LoVo (cell line): ENCODE results near the gene CCL26.
A peak's percentile ranks its signal among the peaks of the same experiment; 100 is the strongest.
"Not testable (repeated sequence)": the region's sequence is repeated elsewhere in the genome, so short reads cannot be mapped to it uniquely, and the experiment has no call there.

Experiments used
- DNase-seq: peaks from one replicate; pipeline ENCODE4 v3.0.0-alpha.2; 2016; ENCODE audit warnings: low spot score

The CCL26 gene

DNA sequence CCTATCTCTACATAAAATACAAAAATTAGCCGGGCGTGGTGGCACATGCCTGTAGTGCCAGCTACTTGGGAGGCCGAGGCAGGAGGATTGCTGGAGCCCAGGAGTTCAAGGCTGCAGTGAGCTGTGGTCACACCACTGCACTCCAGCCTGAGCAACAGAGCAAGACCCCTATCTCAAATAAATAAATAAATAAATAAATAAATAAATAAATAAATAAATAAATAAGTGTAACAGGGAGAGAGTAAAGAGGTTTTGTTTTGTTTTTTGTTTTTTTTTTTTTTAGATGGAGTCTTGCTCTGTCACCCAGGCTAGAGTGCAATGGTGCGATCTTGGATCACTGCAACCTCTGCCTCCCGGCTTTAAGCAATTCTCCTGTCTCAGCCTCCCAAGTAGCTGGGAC lies 20.6 kb upstream of the CCL26 start:
- not testable (repeated sequence) for DNase-seq

DNA sequence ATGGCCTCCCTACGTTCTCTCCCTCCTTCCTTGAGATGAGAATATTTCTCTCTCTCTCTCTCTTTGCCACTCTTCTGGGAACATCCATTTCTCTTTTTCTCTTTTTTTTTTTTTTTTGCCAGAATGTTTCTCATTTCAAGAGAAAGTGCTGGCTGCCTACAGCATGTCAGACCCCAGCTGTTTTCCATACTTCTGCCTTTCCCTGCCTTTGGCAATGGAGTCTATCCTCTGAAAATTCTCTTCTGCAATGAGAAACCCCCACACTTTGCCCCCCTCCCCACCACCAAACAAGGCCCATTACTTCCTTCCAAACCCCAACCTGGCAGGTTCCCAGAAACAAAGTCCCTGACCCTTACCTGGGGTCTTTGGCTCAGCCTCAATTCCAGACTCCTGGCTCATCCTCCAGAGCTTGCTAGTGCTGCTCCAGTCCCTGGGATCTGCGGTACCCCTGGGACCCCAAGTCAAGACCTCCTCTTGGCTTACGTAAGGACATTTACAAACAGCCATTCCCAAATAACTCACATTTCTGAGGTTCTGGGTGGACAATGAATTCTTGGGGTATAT lies 17.4 kb upstream of the CCL26 start:
- DNase-seq, result no peak

DNA sequence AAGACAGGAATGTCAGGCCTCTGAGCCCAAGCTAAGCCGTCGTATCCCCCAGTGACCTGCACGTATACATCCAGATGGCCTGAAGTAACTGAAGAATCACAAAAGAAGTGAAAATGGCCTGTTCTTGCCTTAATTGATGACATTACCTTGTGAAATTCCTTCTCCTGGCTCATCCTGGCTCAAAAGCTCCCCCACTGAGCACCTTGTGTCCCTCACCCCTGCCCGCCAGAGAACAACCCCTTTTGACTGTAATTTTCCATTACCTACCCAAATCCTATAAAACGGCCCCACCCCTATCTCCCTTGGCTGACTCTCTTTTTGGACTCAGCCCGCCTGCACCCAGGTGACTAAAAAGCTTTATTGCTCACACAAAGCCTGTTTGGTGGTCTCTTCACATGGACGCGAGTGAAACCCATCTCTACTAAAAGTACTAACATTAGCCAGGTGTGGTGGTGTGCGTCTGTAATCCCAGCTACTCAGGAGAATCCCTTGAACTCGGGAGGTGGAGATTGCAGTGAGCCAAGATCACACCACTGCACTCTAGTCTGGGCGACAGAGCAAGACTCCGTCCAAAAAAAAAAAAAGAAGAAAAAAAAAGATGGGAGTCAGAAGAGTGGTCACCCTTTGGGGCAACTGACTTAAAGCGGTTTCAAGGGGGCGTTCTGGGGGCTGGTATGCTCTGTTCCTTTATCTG lies 16.3 kb upstream of the CCL26 start:
- not testable (repeated sequence) for DNase-seq

DNA sequence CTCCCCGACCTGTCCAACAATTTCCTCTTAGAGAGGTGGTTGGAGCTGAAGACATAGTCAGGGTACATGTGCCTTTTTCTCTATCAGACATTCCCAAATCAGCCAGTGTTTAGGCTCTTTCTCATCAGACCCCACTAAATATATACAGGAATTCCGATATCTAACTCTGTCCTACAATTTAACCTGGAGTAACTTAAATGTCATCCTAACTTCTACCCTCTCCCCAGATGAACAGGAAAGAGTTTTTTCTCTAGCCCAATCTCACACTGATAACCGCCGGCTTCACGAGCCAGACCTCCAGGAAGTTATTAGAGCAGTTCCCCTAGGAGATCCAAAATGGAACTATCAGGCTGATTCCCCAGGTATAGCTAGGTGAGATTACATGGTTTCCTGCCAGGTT lies 11.0 kb upstream of the CCL26 start:
- not testable (repeated sequence) for DNase-seq

DNA sequence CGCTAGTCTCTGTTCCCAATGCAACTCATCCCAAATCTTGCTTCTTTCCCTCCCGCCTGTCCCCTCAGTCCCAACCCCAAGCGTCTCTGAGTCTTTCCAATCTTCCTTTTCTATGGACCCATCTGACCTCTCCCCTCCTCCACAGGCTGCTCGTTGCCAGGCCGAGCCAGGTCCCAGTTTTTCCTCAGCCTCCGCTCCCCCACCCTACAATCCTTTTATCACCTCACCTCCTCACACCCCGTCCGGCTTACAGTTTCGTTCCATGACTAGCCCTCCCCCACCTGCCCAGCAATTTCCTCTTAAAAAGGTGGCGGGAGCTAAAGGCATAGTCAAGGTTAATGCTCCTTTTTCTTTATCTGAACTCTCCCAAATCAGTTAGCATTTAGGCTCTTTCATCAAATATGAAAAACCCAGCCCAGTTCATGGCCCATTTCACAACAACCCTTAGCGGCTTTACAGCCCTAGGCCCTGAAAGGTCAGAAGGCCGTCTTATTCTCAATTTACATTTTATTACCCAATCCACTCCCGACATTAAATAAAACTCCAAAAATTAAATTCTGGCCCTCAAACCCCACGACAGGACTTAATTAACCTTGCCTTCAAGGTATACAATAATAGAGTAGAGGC lies 8.7 kb upstream of the CCL26 start:
- DNase-seq, result not testable (repeated sequence)

DNA sequence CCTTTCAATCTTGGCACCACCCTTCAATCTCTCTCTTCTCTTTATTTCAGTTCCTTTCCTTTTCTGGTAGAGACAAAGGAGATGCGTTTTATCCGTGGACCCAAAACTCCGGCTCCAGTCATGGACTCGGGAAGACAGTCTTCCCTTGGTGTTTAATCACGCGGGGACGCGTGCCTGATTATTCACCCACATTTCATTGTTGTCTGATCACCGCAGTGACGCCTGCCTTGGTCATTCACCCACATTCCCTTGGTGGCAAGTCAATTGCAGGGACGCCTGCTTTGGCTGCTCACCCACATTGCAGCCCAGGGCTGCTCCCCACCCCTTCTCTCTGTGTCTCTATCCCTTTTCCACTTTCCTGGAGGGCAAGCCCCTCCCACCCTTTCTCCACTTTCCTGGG lies 7.5 kb upstream of the CCL26 start:
- DNase-seq, result not testable (repeated sequence)

DNA sequence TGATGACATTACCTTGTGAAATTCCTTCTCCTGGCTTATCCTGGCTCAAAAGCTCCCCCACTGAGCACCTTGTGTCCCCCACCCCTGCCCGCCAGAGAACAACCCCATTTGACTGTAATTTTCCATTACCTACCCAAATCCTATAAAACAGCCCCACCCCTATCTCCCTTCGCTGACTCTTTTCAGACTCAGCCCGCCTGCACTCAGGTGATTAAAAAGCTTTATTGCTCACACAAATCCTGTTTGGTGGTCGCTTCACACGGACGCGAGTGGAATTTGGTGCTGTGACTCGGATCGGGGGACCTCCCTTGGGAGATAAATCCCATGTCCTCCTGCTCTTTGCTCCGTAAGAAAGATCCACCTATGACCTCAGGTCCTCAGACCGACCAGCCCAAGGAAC lies 7.0 kb upstream of the CCL26 start:
- not testable (repeated sequence) for DNase-seq

DNA sequence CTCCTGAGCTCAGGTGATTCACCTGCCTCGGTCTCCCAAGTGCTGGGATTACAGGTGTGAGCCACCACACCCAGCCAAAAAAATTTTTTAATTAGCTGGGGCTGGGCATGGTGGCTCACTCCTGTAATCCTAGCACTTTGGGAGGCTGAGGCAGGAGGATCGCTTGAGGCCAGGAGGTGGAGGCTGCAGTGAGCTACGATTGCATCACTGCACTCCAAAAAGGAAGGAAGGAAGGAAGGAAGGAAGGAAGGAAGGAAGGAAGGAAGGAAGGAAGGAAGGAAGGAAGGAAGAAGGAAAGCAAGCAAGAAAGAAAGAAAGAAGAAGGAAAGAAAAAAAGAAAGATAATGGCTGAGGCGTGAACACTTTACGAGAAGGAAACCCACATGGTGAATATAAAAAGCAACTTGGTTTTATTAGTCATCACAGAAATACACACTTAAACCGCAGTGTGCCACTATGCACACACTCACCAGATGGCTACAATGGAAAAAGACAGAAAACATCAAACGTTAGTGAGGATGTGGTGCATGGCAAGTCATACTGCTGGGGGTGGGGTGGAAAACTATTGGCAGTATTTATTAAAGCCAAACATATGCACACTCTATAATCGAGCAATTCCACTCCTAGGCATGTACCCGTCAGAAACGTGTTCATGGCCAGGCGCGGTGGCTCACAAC lies 4.4 kb upstream of the CCL26 start:
- peak; percentile 53 for DNase-seq

DNA sequence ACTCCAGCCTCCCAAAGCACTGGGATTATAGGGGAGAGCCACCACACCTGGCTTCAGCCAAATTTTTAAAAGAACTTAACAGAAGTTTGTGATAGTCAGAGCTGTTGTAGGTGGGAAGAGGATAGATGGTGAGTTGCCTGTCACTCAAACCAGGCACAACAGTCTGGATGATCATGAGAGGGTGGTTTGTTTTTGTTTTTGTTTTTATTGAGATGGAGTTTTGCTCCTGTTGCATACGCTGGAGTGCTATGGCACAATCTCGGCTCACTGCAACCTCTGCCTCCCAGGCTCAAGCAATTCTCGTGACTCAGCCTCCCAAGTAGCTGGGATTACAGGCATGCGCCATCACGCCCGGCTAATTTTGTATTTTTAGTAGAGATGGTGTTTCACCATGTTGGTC lies 1.9 kb upstream of the CCL26 start:
- not testable (repeated sequence) for DNase-seq

DNA sequence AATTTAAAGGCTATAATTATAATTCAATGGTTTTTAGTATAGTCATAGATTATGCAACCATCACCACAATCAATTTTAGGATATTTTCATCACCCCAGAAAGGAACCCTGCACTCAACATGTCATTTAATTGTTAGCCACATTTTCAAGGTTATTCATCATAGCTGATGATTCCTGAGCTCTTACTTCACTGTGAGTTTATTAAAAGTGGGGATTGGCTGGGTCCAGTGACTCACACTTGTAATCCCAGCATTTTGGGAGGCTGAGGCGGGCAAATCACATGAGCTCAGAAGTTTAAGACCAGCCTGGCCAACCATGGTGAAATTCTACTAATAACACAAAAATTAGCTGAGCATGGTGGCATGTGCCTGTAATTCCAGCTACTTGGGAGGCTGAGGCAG lies 787 bp downstream of the CCL26 start:
- DNase-seq, result no peak

DNA sequence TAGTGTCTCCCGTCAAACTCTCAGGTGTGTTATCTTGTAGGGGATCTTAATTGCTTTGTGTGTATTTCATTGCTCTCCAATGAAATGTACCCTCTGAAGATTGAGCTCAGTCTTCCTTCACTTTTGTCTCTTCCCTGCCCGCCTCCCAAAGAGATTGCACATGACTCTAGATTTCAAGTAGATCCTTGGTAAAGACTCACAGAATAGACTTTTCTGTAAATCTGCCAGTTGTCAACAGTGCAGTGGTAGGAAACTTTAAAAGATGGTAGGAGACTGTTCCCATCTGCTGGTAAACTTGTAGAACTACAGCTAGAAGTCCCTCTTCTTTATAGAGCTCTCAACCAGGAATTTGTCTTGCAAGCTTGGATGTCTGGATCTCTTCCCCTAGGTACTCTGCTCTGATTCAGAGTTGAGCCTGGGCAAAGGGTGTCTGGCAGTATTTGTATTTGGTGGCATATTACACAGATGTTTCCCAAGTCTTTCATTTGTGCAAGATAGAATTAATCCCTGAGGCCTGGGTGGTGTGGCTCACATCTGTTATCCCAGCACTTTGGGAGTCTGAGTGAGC lies 9.6 kb downstream of the CCL26 start:
- peak; percentile 82 for DNase-seq

DNA sequence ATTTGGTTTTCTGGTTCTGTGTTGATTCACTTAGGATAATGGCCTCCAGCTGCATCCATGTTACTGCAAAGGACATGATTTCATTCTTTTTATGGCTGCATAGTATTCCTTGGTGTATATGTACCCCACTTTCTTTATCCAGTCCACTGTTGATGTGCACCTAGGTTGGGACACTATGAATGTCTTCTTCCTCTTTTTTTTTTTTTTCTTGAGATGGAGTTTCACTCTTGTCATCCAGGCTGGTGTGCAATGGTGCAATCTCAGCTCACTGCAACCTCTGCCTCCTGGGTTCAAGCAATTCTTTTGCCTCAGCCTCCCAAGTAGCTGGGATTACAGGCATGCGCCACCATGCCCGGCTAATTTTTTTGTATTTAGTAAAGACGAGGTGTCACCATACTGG lies 10.2 kb downstream of the CCL26 start:
- DNase-seq, result not testable (repeated sequence)

DNA sequence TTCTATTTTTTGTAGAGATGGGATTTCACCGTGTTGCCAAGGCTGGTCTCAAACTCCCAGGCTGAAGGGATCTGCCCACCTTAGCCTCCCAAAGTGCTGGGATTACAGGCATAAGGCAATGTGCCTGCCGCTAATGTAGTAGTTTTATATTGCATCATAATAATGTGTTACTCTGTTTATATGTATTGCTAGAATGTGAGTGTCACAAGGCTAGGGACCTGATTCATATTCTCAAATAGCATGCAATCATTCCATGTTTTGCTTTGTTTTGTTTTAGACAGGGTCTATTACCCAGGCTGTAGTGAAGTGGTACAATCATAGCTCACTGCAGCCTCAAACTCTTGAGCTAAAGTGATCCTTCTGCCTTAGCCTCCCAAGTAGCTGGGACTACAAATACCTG lies 13.5 kb downstream of the CCL26 start:
- no peak for DNase-seq

DNA sequence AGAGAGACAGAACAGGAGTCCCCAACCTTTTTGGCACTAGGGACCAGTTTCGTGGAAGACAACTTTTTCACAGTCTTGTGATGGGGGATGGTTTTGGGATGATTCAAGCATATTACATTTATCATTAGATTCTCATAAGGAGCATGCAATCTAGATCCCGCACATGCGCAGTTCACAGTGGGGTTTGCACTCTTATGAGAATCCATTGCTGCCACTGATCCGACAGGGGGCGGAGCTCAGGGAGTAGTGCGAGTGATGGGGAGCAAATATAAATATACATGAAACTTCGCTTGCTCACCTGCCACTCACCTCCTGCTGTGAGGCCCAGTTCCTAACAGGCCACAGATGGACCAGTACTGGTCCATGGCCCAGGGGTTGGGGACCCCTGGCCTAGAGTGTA lies 14.2 kb downstream of the CCL26 start:
- no peak for DNase-seq

DNA sequence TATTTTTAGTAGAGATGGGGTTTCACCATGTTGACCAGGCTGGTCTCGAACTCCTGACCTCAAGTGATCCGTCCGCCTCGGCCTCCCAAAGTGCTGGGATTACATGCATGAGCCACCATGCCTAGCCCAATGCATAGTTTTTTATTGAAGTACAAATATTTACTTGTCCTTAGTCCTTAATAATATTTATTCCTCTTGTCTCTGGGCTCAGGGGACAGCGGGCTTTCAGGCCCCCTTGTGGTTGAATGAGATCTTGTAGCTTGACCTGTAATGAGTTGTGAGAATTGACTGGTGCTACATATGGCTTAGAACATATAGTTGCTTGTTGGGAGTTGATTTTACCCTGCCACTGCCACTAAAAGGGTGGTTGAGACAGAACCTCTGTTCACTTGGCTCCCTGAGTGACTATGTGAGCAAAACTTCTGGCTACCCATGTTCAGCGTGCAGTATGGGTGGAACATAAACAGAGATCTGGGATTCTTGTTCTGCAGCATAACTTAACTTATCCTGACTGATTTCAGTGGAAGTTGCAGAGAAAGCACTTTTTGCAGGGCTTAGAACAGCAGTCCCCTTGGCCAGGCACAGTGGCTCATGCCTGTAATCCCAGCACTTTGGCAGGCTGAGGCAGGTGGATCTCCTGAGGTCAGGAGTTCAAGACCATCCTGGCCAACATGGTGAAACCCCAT lies 14.9 kb downstream of the CCL26 start:
- DNase-seq, result peak; percentile 34

DNA sequence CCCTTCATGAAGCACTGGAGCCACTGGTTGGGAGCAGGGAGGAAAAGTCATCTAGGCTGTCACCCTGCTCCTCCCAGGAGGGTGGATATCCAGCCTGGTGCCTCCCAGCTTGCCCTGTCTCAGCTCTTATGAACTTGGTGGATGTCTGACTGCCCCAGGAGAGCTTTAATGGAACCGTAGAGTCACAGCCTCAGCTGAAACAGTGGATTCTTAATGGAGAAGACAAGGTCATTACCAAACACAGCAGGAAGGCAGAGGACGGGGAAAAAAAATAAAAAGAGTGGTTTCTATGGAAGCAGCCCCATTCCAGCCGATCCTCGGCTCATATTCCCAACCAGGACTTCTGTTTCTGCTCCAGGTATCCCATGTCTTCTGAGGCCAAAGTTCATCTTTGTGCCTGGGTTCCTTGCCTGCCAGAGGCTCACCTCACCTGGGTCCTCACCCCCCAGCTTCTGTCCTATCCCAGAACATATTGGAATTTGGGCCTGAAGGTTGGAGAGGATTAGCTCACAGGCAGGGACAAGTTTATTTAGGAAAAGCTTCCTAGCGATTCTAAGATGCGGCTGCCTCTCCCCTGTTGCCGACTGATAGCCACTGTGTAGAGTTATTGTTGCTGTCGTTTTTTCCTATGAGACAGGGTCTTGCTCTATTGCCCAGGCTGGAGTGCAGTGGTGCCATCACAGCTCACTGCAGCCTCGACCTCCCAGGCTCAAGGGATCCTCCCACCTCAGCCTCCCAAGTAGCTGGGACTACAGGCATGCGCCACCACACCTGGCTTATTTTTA lies 15.6 kb downstream of the CCL26 start:
- no peak for DNase-seq

DNA sequence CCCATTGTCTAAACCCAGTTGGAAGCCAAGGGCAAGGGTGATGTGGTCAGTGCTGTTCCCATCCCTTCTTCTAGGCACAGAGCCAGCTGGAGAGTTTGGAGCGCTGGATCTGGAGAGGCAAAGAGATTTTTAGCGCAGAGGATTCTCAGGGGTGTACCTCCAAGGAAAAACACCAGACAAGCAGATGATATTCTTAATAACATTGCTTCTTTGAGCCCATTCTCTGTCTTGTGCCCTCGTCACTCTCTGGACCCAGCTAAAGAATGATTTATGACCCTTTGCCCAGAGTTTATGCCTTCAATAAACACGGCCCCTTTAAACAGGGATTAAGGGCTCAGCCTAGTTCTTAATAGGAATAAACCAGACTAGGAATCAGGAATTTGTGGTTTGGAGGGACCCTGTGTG lies 28.6 kb downstream of the CCL26 start:
- DNase-seq, result peak; percentile 34

DNA sequence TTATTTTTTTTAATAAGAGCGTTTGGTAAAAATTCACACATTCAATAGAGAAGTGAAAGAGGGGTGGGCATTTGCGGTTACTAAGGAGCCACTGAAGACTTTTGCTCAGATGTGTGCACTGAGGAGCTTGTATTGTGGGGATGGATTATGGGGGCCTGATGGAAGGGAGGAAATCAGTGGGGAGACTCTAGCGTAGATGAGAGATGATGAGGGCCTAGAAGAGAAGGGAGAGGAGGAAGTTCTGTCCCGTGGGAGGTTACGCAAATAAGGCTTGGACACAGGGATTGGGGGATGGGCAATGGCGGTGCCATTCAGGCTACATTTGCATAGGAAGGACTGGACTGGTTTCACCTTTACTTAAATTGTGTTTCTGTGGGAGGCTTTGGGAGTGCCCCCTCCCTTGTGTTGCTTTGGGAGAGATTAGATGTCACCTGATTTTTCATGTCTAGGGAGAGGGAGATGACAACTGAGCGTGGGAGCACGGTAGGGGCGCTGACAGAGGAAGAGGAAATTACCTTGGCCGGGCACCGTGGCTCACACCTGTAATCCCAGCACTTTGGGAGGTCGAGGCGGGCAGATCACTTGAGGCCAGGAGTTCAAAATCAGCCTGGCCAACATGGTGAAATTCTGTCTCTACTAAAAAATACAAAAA lies 31.0 kb downstream of the CCL26 start:
- no peak for DNase-seq

DNA sequence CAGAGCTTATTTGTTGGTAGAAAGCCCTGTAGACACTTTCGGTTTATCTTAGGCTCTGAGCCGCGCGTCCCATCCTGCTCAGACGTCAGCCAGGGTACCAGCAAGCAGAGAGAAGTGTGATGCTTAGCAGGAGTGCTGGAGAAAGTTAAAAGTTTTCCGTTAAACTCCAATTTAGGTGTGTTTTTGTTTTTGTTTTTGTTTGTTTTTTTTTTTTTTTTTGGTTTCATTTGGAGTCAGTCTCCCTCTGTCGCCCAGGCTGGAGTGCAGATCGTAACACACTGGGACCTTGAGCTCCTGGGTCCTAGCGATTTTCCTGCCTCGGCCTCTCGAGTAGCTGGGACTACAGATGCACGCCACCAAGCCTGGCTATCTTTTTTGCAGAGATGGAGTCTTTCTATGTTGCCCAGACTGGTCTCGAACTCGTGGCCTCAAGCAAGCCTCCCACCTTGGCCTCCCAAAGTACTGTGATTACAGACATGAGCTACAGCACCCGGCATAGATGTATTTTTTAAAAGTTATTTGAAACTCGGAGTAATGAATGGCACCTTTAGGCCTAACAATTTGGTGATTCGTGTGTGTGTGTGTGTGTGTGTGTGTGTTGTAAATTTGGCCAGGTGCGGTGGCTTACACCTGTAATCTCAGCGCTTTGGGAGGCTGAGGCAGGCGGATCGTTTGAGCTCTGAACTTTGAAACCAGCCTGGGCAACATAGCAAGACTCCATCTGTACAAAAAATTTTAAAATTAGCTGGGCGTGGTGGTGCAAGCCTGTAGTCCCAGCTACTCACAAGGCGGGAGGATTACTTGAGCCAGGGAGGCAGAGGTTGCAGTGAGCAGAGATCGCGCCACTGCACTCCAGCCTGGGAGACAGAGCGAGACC lies 32.0 kb downstream of the CCL26 start:
- no peak for DNase-seq
